GM18867 (cell line): ENCODE data around the gene DSN1.

ENCODE experiments used
- ATAC-seq: cut with Tn5 transposase; IDR thresholded peaks from one replicate; pipeline ENCODE4 v1.9.1; 2021; ENCODE audit warnings: mild to moderate bottlenecking, moderate library complexity; ENCODE audit not compliant: unreplicated experiment

DSN1 gene

GRCh38 chr20:36796117-36796516 lies 22.6 kb upstream of the DSN1 start:
- no peak for ATAC-seq

- no peak for ATAC-seq
These were observed 22.1 kb upstream of the DSN1 start for GRCh38 chr20:36795691-36796090.

- no peak for ATAC-seq
These were observed 20.5 kb upstream of the DSN1 start for GRCh38 chr20:36794116-36794474.

GRCh38 chr20:36793294-36794115 lies 19.9 kb upstream of the DSN1 start:
- ATAC-seq = no peak

- no peak for ATAC-seq
These were observed 18.9 kb upstream of the DSN1 start for GRCh38 chr20:36792422-36792821.

GRCh38 chr20:36791862-36792261 lies 18.3 kb upstream of the DSN1 start:
- no peak for ATAC-seq

- no peak for ATAC-seq
These were observed 13.1 kb upstream of the DSN1 start for GRCh38 chr20:36786663-36787062.

- ATAC-seq = no peak
These were observed 12.7 kb upstream of the DSN1 start for GRCh38 chr20:36786246-36786645.

GRCh38 chr20:36785308-36785707 lies 11.7 kb upstream of the DSN1 start:
- no peak for ATAC-seq

GRCh38 chr20:36784900-36785299 lies 11.3 kb upstream of the DSN1 start:
- ATAC-seq = no peak

- no peak for ATAC-seq
These were observed 10.6 kb upstream of the DSN1 start for GRCh38 chr20:36784116-36784515.

GRCh38 chr20:36779656-36780025 lies 6.1 kb upstream of the DSN1 start:
- ATAC-seq = no peak

GRCh38 chr20:36778831-36779655 lies 5.5 kb upstream of the DSN1 start:
- ATAC-seq = no peak

GRCh38 chr20:36777576-36777975 lies 4.0 kb upstream of the DSN1 start:
- no peak for ATAC-seq

- no peak for ATAC-seq
These were observed 3.6 kb upstream of the DSN1 start for GRCh38 chr20:36777167-36777566.

- no peak for ATAC-seq
These were observed 2.3 kb upstream of the DSN1 start for GRCh38 chr20:36775826-36776225.

GRCh38 chr20:36775196-36775595 lies 1.6 kb upstream of the DSN1 start:
- ATAC-seq = no peak

- peak; percentile 7 for ATAC-seq
These were observed 411 bp downstream of the DSN1 start for GRCh38 chr20:36773107-36773596.

- no peak for ATAC-seq
These were observed 2.9 kb downstream of the DSN1 start for GRCh38 chr20:36770680-36771079.

- ATAC-seq = no peak
These were observed 4.7 kb downstream of the DSN1 start for GRCh38 chr20:36768768-36769430.

- ATAC-seq = no peak
These were observed 12.4 kb downstream of the DSN1 start for GRCh38 chr20:36761125-36761524.

- ATAC-seq = no peak
These were observed 12.9 kb downstream of the DSN1 start for GRCh38 chr20:36760647-36761046.
